ENCODE data around the gene TSHZ1. TPM values are rescaled to one million over a fixed set of nuclear protein-coding genes. Genes with fewer than 3 reads are reported as not detected.

Gene TSHZ1
- total RNA-seq, 1 experiment from 2014 or later, result 5.6 TPM

DNA sequence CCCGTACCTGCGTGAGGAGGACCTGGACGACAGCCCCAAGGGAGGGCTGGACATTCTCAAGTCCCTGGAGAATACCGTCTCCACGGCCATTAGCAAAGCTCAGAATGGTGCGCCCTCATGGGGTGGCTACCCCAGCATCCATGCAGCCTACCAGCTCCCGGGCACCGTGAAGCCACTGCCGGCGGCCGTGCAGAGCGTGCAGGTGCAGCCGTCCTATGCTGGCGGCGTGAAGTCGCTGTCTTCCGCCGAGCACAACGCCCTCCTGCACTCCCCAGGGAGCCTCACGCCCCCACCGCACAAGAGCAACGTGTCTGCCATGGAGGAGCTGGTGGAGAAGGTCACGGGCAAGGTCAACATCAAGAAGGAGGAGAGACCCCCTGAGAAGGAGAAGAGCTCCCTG is 76.4 kb downstream of the TSHZ1 start:
- Histone ChIP-seq H3K9me2 (replicated peaks; ENCODE audit: low read length) (no peaks in the 10 kb centered on the region), H3F3A (ENCODE audit: low read length, unreplicated experiment) (no peaks in the 10 kb centered on the region), H3K4me3 (ENCODE audit: low read length) (no peak overlapping the region), H3K9me3 (ENCODE audit: low read length) (no peaks in the 10 kb centered on the region), H3K79me2 (ENCODE audit: low read length) (no peaks in the 10 kb centered on the region), H3K36me3 (ENCODE audit: low read depth, low read length) (no peaks in the 10 kb centered on the region), H3K9ac (ENCODE audit: low read length) (no peak overlapping the region), H3K27me3 (ENCODE audit: low read length) (no peaks in the 10 kb centered on the region), H3K27ac (ENCODE audit: low read length) (no peak overlapping the region), H3K4me2 (ENCODE audit: low read length) (no peak overlapping the region), H4K20me1 (ENCODE audit: low read length) (no peaks in the 10 kb centered on the region), H3K4me1 (ENCODE audit: insufficient read depth, low read length) (no peaks in the 10 kb centered on the region), H2AFZ (ENCODE audit: low read length) (no peak overlapping the region)
- TF ChIP-seq EZH2phosphoT487 (IDR thresholded peaks at IDR 0.05; ENCODE audit: borderline replicate concordance, low read length), result no peak
- TF ChIP-seq, protein P1, sequence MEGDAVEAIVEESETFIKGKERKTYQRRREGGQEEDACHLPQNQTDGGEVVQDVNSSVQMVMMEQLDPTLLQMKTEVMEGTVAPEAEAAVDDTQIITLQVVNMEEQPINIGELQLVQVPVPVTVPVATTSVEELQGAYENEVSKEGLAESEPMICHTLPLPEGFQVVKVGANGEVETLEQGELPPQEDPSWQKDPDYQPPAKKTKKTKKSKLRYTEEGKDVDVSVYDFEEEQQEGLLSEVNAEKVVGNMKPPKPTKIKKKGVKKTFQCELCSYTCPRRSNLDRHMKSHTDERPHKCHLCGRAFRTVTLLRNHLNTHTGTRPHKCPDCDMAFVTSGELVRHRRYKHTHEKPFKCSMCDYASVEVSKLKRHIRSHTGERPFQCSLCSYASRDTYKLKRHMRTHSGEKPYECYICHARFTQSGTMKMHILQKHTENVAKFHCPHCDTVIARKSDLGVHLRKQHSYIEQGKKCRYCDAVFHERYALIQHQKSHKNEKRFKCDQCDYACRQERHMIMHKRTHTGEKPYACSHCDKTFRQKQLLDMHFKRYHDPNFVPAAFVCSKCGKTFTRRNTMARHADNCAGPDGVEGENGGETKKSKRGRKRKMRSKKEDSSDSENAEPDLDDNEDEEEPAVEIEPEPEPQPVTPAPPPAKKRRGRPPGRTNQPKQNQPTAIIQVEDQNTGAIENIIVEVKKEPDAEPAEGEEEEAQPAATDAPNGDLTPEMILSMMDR (conservative IDR thresholded peaks at IDR 0.05; ENCODE audit: low read depth, low read length), result no peak
- no peak for TF ChIP-seq EZH2 (IDR thresholded peaks at IDR 0.05; ENCODE audit: low read length, unreplicated experiment)
- intact Hi-C loops (cut with micrococcal nuclease), result no loop called here
- ATAC-seq (no peak), DNase-seq (no peak)
- no TSS peak for BruUV-seq (replicated peaks)
- POLR2A ChIA-PET (ENCODE audit: unreplicated experiment), result no interaction called here
- CTCF ChIA-PET, result no interaction called here

DNA sequence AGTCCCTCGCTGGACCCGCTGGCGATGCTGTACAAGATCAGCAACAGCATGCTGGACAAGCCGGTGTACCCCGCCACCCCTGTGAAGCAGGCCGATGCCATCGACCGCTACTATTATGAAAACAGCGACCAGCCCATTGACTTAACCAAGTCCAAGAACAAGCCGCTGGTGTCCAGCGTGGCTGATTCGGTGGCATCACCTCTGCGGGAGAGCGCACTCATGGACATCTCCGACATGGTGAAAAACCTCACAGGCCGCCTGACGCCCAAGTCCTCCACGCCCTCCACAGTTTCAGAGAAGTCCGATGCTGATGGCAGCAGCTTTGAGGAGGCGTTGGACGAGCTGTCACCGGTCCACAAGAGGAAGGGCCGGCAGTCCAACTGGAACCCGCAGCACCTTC is 77.1 kb downstream of the TSHZ1 start:
- TF ChIP-seq EZH2 (IDR thresholded peaks at IDR 0.05; ENCODE audit: low read length, unreplicated experiment) (no peak), EZH2phosphoT487 (IDR thresholded peaks at IDR 0.05; ENCODE audit: borderline replicate concordance, low read length) (no peak)
- TF ChIP-seq, protein P1 (conservative IDR thresholded peaks at IDR 0.05; ENCODE audit: low read depth, low read length), result no peak
- Histone ChIP-seq H3K27me3 (ENCODE audit: low read length) (no peaks in the 10 kb centered on the region), H3K79me2 (ENCODE audit: low read length) (no peaks in the 10 kb centered on the region), H4K20me1 (ENCODE audit: low read length) (no peaks in the 10 kb centered on the region), H3K4me3 (ENCODE audit: low read length) (no peak overlapping the region), H2AFZ (ENCODE audit: low read length) (no peak overlapping the region), H3F3A (ENCODE audit: low read length, unreplicated experiment) (no peaks in the 10 kb centered on the region), H3K4me2 (ENCODE audit: low read length) (no peak overlapping the region), H3K9me2 (replicated peaks; ENCODE audit: low read length) (no peaks in the 10 kb centered on the region), H3K9ac (ENCODE audit: low read length) (no peak overlapping the region), H3K27ac (ENCODE audit: low read length) (no peak overlapping the region), H3K4me1 (ENCODE audit: insufficient read depth, low read length) (no peaks in the 10 kb centered on the region), H3K36me3 (ENCODE audit: low read depth, low read length) (no peaks in the 10 kb centered on the region), H3K9me3 (ENCODE audit: low read length) (no peaks in the 10 kb centered on the region)
- intact Hi-C loops (cut with micrococcal nuclease), result no loop called here
- ChIA-PET CTCF (no interaction called here), POLR2A (ENCODE audit: unreplicated experiment) (no interaction called here)
- ATAC-seq (no peak), DNase-seq (no peak)
- no TSS peak for BruUV-seq (replicated peaks)

DNA sequence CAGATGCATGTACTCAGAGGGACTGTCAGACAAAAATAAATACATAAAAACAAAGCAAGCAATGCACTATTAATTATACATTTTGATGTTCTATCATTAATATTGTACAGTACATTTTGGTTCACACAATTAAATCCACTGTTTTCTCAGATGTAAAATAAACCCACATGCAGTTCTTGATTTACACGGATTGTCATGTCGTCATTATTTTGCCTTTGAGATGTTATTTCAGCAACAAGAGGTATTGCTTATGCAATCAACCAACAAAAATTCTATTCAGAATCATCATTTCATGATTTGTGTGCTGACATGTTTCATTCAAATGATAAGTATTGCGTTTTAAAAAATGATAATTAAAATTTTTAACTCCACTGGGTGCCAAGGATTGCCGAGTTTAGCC is 79.2 kb downstream of the TSHZ1 start:
- intact Hi-C loops (cut with micrococcal nuclease), result no loop called here
- Histone ChIP-seq H3K9ac (ENCODE audit: low read length) (no peak overlapping the region), H4K20me1 (ENCODE audit: low read length) (no peaks in the 10 kb centered on the region), H3K27me3 (ENCODE audit: low read length) (no peaks in the 10 kb centered on the region), H3K4me3 (ENCODE audit: low read length) (no peak overlapping the region), H3K9me2 (replicated peaks; ENCODE audit: low read length) (no peaks in the 10 kb centered on the region), H3F3A (ENCODE audit: low read length, unreplicated experiment) (no peaks in the 10 kb centered on the region), H3K4me2 (ENCODE audit: low read length) (no peak overlapping the region), H3K79me2 (ENCODE audit: low read length) (no peaks in the 10 kb centered on the region), H3K36me3 (ENCODE audit: low read depth, low read length) (no peaks in the 10 kb centered on the region), H3K9me3 (ENCODE audit: low read length) (no peaks in the 10 kb centered on the region), H3K4me1 (ENCODE audit: insufficient read depth, low read length) (no peaks in the 10 kb centered on the region), H3K27ac (ENCODE audit: low read length) (no peak overlapping the region), H2AFZ (ENCODE audit: low read length) (no peak overlapping the region)
- no TSS peak for BruUV-seq (replicated peaks)
- no peak for TF ChIP-seq EZH2 (IDR thresholded peaks at IDR 0.05; ENCODE audit: low read length, unreplicated experiment)
- TF ChIP-seq, protein P1 (conservative IDR thresholded peaks at IDR 0.05; ENCODE audit: low read depth, low read length), result no peak
- no peak for TF ChIP-seq EZH2phosphoT487 (IDR thresholded peaks at IDR 0.05; ENCODE audit: borderline replicate concordance, low read length)
- DNase-seq, result no peak
- ChIA-PET POLR2A (ENCODE audit: unreplicated experiment) (no interaction called here), CTCF (no interaction called here)
- ATAC-seq, result no peak

Data from PC-3 (cell line).